H1 (cell line): ENCODE results near the gene NEGR1.

Experiments
- CHD1 ChIP-seq: IDR thresholded peaks from 2 replicates; pipeline ENCODE4 v1.6.1; 2012; ENCODE audit warnings: low read depth, low read length, improper control_type of control experiment
- CTCF ChIP-seq, 3 experiments: IDR thresholded peaks; 1 replicate in 2 of 3; 2 replicates in 1 of 3; pipeline versions ENCODE4 v1.5.1 to v1.6.1; 2011; ENCODE audit warnings: low read length in 3 of 3, mild to moderate bottlenecking in 3 of 3, inconsistent platforms in 2 of 3, low read depth in 1 of 3, moderate library complexity in 1 of 3; ENCODE audit not compliant: insufficient read depth in 1 of 3; ENCODE audit errors: control extremely low read depth in 1 of 3
- EZH2 ChIP-seq: fragments of 200-600 bp; sonication (generic); IDR thresholded peaks from 2 replicates; pipeline ENCODE4 v1.7.1; 2012; ENCODE audit warnings: low read depth, mild to moderate bottlenecking, moderate library complexity, low read length, inconsistent platforms; ENCODE audit not compliant: severe bottlenecking
- POLR2A ChIP-seq, 2 experiments: IDR thresholded peaks; 1 replicate in 1 of 2; 2 replicates in 1 of 2; pipeline ENCODE4 v1.6.1; 2011; ENCODE audit warnings: low read depth in 2 of 2, low read length in 2 of 2, mild to moderate bottlenecking in 2 of 2; ENCODE audit errors: control extremely low read depth in 1 of 2
- SP4 ChIP-seq: IDR thresholded peaks from 2 replicates; pipeline ENCODE4 v1.6.1; 2012; ENCODE audit warnings: low read length, inconsistent platforms
- TAF1 ChIP-seq: IDR thresholded peaks from 2 replicates; pipeline ENCODE4 v1.6.1; 2011; ENCODE audit warnings: mild to moderate bottlenecking, low read depth, low read length
- TF ChIP-seq, protein P1 (sequence below): IDR thresholded peaks from 2 replicates; pipeline ENCODE4 v1.6.1; 2012; ENCODE audit warnings: inconsistent platforms

DNA sequence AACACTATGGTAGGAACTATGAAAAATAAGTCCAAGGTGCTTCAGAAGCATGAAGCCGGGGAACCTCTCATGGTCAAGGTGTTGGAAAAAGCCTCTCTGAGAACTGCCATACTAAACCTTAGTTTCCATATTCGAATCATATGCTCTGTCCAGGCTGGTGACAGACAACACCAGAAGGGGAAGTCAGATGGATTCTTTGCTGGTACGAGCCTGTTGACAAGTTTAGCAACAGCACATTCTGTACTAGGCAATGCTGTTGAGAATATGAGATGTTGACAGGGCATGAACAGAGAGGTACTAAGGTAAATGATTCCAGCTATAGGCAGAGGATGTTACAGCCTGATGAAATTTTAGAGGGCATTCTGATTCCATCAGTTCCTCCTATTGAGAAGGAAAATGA is 740.2 kb downstream of the NEGR1 start:
- TF ChIP-seq CTCF (IDR thresholded peaks at IDR 0.05; ENCODE audit: control extremely low read depth in 1 of 3, insufficient read depth in 1 of 3, low read depth in 1 of 3, low read length in 3 of 3) (no peak), SP4 (no peak), POLR2A (IDR thresholded peaks at IDR 0.05; ENCODE audit: control extremely low read depth in 1 of 2, low read depth in 2 of 2, low read length in 2 of 2) (no peak), EZH2 (no peak), CHD1 (no peak), TAF1 (no peak)
- TF ChIP-seq, protein P1, sequence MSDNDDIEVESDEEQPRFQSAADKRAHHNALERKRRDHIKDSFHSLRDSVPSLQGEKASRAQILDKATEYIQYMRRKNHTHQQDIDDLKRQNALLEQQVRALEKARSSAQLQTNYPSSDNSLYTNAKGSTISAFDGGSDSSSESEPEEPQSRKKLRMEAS, result no peak
